Right renal cortex interstitium (tissue), 3 donors: ENCODE measurements around the gene PKN3. TPM values are rescaled to one million over a fixed set of nuclear protein-coding genes. Genes with fewer than 3 reads are reported as not detected.
"Not testable (repeated sequence)": the region's sequence is repeated elsewhere in the genome, so short reads cannot be mapped to it uniquely, and the experiment has no call there.

ENCODE experiments used
- DNase-seq, 3 donors: peaks; one replicate each; pipeline ENCODE4 v3.0.0-alpha.2; 2013; ENCODE audit warnings: low read depth in 3 of 3, low spot score in 2 of 3
- polyA plus RNA-seq, 3 donors: library from polyadenylated mRNA; unstranded; fragments of 120-200 nt; gene quantifications; one replicate each; pipeline ENCODE4 v1.2.1, GENCODE V29; 2013; ENCODE audit not compliant: insufficient read length in 3 of 3

Gene PKN3
- polyA plus RNA-seq, result 10 to 100 TPM in 1 of 3 donors, 1 to 10 TPM in 2; 8.3 to 10.2 (median 9.3) TPM

DNA sequence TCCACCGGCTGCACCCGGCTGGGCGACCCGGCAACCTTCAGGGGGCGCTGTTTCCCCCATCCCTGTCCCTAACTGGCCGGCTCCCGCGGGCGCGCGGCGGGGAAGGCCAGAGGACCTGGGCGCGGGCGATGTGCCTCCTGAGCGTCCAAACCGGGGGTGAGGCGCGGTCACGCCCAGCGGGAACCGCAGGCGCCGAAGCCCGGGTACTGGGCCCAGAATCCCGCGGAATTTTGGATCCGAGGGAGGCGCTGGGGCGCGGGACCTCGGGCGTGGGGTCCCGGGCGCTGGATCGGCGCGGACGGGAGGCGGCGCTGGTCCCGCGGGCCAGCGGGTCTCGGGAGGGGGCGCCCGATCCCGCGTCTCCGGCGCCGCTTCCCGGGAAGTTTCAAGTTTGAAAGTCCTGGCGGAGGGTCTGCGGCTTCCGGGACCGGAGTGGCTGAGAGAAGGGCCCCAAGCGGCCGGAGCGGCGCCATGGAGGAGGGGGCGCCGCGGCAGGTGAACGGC, at the start of gene PKN3:
PKN3 (plus strand) TSS at position 59 of the 504 bp plus-strand sequence; CDS start at position 472, 413 bp downstream.
- DNase-seq, result peak in 1 of 3 donors; percentile 81

DNA sequence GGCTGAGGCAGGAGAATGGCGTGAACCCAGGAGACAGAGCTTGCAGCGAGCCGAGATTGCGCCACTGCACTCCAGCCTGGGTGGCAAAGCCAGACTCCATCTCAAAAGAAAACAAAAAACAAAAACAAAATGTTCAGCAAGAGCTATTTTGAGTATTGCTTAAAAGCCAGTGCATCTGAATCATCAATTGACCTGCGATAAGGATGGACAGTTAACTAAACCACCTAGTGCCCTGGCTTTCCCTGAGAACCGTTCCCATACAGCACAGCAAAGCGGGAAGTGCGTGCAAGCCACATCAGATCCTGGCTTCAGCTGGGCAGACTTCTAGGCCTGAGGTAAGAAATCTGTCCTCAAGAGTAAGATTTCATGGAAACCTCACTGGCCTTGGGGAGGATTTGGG, 48.4 kb upstream of the PKN3 start:
- no peak for DNase-seq

DNA sequence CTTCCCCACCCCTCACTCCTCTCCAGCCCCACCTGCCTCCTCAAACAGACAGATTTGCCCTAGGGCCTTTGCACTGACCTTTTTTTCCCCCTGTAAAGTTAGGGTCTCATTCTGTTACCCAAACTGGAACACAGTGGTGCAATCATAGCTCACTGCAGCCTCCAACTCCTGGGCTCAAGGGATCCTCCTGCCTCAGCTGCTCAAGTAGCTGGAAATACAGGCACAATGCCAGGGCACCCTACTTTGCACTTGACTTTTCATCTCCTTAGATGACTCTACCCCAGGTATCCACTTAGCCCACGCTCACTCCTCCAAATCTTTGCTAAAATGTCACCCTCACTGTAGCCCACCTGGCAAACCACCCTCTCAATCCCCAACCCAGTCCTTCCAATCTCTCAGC, 47.8 kb upstream of the PKN3 start:
- no peak for DNase-seq

DNA sequence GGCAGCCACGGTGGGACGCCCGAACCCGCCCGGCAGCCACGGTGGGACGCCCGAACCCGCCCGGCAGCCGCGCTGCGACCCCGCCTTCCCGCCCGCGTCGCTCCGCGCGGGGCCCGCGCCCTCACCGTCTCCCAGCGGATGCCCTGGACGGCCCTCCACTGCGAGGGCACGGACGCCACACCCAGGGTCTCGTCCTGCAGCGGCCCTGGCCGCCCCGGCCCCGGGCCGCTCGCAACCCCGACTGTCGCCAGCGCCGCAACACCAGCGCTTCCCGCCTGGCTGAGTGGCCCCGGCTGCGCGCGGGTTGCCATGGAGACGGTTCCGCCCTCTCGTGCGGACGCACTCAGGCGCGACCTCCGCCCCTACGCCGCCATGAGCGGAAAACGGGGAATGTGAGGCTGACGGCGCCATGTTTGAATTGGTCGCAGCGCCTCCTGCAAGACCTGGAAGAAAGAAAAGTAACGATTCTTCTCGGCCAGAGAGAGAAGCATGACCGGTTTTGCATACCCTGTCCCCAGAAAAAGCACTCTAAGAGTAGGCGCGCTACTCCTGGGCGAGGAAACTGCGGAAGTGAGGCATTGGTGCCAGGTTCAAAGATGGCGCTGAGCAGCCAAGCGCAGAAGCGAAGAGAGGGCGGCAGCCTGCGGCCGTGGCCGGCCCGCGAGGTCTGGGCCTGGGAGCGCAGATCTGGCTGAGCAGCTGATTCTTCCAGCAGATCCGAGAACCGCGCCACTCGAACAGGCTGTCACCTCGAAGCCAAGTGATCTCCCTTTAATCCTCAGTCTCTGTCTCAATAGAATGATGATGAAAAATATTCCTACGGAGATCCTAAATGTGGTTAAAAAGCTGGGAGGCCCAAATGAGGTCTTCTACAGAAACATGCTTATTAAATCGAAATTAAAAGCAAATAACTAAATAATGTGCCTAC, 45.6 kb upstream of the PKN3 start, which contains the start of gene DYNC2I2:
DYNC2I2 (minus strand) TSS at position 432 of the 928 bp plus-strand sequence; CDS start at position 311, 121 bp downstream.
- peak; percentile 86 to 93 (median 87) for DNase-seq

DNA sequence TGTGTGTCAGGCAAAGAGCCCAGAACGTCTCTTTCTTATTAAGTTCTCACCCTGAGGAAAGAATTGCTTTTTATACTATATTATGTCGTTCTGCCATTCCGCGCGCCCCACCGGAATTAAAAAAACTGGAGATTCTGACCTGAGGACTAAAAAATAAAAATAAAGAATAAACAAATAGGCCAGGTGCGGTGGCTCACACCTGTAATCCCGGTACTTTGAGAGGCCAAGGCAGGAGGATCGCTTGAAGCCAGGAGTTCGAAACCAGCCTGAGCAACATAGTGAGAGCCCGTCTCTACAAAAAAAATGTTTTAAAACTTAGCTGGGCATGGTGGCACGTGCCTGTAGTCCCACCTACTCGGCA, 45.0 kb upstream of the PKN3 start:
- no peak for DNase-seq

DNA sequence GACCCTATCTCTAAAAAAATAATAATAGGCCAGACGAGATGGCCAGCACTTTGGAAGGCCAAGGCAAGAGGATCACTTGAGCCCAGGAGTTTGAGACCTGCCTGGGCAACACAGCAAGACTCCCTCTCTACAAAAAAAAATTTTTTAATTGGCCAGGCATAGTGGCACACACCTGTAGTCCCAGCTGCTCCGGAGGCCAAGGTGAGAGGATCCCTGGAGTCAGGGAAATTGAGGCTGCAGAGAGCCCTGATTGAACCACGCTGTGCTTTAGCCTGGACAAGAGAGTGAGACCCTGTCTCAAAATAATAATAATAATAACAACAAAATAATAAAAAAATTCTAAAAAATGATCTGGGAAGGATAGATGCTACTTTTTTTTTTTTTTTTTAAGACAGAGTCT, 44.5 kb upstream of the PKN3 start:
- DNase-seq, result no peak

DNA sequence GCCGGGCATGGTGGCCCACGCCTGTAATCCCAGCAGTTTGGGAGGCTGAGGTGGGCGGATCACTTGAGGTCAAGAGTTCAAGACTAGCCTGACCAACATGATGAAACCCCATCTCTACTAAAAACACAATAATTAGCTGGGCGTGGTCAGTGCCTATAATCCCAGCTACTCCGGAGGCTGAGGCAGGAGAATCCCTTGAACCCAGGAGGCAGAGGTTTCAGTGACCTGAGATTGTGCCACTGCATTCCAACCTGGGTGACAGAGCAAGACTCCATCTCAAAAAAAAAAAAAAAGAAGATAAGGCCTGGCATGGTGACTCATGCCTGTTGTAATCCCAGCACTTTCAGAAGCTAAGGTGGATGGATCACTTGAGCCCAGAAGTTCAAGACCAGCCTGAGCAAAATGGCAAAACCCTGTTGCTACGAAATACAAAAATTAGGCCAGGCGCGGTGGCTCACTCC, 35.8 kb upstream of the PKN3 start:
- DNase-seq, result not testable (repeated sequence)

DNA sequence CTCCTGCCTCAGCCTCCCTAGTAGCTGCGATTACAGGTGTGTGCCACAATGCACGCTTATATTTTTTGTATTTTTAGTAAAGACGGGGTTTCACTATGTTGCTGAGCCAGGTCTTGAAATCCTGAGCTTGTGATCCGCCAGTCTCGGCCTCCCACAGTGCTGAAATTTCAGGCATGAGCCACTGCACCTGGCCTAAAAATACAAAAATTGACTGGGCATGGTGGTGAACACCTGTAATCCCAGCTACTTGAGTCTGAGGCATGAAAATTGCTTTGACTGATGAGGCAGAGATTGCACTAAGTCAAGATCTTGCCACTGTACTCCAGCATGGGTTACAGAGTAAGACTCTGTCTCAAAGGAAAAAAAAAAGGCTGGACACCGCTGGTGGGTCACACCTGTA, 32.5 kb upstream of the PKN3 start:
- DNase-seq, result no peak

DNA sequence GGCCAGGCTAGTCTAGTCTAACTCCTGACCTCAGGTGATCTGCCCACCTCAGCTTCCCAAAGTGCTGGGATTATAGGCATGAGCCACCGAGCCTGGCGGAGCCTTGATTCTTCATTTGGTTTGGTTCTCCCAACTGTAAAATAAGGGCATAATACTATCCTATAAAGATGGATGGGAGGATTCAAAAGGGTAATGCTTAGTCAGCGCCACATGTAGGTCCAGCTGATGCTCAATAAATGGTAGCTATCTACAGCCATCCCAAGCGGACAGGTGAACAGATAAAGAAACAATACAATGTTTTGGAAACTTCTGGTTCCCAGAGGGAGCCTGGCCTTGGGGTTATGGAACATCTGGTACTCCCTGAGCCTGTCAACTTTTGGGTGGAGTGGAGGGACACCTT, 26.9 kb upstream of the PKN3 start:
- DNase-seq, result no peak

DNA sequence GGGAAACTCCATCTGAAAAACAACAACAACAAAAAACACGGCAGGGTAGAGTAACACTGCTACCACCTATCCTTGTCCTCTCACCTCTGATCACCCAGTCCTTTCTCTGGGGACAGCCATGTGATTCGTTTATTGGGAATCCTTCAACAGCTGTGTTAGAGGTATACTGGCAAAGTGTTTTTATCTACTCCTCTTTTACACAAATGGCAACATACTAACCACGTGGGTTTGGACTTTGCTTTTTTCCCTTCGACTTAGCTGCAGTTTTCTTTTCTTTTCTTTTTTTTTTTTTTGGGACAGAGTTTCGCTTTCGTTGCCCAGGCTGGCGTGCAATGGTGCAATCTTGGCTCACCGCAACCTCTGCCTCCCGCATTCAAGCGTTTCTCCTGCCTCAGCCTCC, 24.5 kb upstream of the PKN3 start:
- DNase-seq, result no peak

DNA sequence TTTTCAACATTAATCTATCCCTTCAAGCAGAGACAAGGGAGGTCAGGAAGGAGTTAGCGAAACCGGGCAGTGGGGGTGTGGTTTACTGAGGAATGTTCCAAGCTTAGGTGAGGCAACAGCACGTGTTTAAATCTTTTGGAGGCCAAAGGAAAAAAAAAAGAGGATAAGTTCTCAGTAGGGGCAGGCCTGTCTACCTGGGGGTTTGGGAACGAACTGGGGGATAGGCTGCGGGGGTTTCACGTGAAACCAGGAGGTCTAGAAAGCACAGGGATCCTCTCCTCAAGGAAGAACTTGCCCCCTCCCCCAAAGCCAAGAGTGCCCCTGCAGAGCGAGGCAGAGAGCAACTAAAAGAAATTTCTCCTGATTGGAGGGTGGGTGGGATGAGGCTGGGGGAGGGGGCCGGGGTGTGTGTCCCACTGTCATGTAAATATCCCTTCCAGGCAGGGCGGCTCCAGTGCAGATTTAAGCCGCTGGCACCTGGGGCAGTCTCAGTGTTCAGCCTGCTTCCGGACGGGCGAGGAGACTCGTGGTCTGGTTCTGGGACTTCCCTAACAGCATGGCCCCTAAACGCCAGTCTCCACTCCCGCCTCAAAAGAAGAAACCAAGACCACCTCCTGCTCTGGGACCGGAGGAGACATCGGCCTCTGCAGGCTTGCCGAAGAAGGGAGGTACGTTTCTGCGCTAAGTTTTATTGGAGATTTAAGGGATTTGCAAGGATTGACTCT, 18.8 kb upstream of the PKN3 start:
- no peak for DNase-seq

DNA sequence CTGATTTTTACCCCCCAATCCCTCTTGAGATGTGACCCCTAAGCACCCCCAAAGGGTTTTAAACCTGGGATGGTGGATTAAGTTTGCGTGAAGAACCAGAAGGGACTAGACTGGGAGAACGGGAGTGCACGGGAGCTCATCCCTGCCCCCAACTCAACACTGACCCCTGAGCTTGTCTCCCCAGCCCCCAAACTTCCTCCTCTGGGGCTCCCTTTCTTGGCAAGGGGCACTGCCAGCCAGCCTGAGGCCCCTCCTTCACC, 18.3 kb upstream of the PKN3 start:
- DNase-seq, result no peak

DNA sequence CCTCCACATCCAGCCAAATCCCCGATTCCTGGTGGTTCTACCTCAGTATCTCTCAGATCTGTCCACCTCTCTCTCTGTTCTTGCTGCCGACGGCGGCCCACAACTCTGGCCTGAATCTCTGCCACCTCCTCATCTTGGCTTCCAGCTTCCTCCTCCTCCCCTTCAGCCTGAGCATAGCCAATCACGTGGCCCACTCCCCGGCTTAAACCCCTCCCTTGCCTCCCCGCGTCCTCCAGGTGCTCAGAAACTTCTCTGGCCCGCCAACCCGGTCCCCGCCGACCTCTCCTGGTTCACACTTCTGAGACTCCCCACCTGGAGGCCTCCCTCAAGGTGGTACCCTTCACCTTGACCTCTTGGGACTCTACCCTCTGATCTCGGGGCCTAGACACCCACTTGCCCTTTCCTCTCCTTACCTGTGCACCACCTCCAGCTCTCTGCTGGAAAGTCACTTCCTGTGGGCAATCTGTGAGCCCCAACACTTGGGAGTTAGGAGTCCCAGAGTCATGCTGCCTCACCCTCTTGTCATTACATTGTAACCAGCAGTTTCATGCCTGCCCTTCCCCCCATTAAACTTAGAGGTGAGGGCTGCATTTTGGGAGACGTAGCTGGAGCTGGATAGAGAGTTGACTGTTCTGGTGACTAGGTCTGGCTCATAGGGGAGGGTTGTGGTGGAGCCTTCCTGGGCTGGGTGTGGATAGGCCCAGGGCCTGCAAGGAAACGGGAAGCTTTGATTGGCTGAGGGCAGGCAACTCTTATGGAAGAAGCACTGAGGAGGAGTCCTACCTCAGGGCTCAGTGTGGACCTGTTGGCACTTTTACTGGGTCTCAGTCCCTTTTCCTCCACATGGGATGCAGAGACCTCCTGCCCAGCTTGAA, 17.7 kb upstream of the PKN3 start:
- no peak for DNase-seq

DNA sequence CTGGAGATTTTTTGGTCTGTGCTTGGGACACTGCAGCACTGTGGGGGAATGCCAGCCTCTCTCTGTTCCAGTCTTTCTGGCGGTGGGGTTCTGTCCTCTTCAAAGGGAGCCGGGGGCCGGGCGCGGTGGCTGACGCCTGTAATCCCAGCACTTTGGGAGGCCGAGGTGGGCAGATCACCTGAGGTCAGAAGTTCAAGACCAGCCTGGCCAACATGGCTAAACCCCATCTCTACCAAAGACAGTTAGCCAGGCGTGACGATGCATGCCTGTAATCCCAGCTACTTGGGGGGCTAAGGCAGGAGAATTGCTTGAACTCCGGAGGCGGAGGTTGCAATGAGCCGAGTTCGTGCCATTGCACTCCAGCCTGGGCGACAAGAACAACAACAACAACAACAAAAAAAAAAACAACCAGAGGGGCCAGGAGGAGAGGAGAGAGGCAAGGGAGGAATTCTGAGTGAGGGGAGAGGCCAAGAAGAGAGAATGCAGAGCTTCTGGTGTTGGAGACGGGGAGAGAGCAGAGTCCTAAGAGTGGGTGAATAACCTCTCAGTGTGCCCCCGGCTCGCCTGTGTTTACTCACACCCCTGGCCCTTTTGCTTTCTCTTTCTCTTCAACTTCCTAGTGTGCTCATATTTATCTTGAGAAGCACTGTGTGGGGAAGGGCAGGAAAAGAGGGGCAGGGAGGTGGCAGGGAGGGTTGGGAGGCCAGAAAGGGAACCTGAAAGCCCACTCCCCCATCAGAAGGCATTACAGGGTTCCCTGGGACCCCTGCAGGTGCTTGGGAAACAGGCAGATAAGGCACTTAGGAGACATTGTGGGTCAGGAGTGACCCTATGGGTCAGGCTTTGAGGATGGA, 16.4 kb upstream of the PKN3 start:
- DNase-seq, result no peak

DNA sequence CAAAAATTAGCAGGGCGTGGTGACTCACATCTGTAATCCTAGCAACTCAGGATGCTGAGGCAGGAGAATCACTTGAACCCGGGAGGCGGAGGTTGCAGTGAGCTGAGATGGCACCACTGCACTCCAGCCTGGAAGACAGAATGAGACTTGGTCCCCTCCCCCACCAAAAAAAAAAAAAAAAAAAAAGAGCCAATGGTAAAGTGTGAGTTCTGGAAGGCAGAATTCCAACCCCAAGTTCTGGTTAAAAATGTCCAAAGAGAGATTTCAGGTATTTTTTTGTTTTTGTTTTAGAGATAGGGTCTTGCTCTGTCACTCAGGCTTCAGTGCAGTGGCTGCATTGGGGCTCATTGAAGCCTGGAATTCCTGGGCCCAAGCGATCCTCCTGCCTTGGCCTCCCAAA, 14.8 kb upstream of the PKN3 start:
- DNase-seq, result no peak

DNA sequence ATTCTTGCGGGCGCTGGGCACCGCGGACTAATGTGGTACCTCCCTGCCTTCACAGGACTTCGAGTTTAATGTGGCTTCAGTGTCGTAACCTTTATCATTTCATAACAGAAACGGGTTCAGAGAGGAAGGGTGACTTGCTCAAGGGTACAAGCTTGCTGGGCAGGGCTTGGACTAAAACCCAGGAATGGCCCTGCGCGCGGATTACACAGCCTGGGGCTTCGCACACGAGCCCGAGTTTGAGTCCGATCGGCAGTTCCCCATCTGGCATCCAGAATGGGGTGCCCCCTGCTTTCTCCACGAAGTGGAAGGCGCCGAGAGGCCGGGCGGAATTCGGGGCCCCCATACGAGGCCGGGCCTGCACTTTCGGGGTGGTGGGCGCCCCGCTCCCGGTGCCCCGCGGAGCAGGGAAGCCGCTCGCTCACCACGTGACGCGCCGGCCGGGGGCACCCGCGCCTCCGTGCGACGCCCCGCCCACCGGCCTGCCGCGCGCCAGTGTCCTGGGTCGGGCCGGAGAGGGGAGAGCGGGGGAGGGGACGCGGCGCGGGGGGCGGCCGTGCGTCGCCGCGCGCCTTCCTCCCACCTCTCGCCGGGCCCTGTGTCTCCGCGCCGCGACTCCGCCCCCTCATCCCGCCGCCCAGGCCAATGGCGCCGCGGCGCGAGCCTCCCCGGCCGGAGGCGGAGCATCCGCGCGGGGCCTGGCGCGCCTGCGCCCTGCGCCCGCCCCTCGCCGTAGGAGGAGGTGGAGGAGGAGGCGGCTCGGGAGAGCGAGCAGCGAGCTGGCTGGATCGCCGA, 13.6 kb upstream of the PKN3 start, which contains the start of gene SET:
SET (plus strand) TSS at position 722 of the 792 bp plus-strand sequence. CDS start 361 bp downstream, outside the sequence.
- DNase-seq, result peak in 2 of 3 donors; percentile 86 to 90

DNA sequence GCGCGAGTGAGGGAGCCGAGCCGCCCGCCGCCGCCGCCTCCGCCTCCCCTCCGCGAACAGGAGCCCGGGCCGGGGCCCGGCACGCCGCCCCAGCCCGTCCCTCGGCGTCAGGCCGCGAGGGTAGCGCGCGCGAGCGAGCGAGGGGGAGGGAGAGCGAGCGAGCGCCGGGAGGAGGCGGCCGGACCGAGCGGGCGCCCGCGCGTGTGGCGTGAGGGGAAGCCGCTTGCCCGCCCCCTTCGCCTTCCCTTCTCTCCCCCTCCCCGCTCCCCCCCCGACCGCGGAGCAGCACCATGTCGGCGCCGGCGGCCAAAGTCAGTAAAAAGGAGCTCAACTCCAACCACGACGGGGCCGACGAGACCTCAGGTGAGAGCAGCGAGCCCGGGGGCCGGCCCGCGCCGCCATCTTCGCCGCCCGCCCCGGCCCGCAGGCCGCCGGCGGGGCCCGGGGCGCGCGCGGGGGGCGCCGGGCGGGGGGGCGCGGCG, 13.0 kb upstream of the PKN3 start:
- no peak for DNase-seq

DNA sequence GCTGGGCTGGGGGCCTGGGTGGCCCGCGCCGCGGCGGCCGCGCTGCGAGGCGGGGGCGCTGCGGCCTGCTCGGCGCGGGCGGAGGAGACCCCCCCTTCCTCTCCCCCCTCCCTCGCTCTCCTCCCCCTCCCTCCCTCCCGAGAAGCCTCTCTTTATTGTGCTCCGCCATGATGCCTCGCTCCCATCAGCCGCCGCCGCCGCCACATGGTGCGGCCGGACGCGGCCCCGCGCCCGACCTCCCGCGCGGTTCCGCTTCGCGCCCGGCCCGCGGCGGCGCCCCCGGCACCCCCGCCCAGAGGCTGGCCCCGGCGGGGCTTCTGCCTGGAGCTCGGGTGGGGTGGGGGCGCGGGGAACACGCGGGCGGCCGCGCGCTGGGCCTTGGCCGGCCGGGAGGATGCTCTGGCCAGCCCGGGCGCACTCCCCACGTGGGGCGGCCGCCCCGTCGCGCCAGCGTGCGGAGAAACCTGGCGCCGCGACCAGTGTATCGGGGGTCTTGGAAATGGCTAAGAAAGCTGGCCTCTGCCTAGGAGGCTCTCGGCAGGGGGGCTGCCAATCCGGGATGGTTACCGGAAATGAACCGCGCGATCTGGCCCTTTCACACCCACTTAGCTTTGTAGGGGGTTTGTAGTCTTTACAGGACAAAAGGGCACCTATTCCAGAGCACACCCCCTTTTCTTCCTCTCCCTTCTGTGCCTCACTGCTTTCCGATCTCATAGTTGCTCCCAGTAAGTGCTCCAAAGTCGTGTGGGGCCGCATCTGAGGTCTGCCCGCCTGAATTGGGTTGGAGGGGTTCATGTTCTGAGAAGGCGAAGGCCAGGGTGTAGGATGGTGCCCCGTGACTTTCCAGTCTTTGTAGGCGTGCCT, 12.3 kb upstream of the PKN3 start:
- DNase-seq, result no peak
